HG02759 (cell line): ENCODE results near the gene CDH23.
"Not testable (repeated sequence)": the region's sequence is repeated elsewhere in the genome, so short reads cannot be mapped to it uniquely, and the experiment has no call there.

Experiments
- ATAC-seq: cut with Tn5 transposase; IDR thresholded peaks from one replicate; pipeline ENCODE4 v1.9.1; 2021; ENCODE audit warnings: mild to moderate bottlenecking, moderate library complexity; ENCODE audit not compliant: unreplicated experiment

Gene CDH23

GRCh38 chr10:71597821-71598498 is 201.2 kb downstream of the CDH23 start:
- ATAC-seq = no peak

GRCh38 chr10:71598621-71599055 is 201.9 kb downstream of the CDH23 start:
- no peak for ATAC-seq

DNA sequence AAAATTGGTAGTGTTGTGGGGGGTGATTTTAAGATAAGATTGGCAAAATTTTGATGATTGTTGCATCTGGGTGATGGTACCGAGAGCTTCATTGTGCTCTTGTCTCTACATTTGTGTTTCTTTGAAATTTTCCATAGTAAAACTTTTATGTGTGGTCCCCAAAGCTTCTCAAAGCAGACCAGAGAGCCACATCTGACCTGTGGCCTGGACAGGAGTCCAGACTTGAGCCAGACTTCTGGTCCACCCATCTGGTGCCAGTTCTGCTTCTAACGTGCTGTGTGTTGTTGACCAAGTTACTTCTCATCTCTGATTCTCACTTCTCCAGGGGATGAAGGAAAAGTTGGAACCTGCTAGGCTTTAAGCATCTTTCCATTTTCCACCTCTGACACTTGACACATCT is 202.8 kb downstream of the CDH23 start:
- ATAC-seq = no peak

- not testable (repeated sequence) for ATAC-seq
These were observed 203.5 kb downstream of the CDH23 start for GRCh38 chr10:71600242-71600641.

- ATAC-seq = no peak
These were observed 204.1 kb downstream of the CDH23 start for GRCh38 chr10:71600849-71601248.

DNA sequence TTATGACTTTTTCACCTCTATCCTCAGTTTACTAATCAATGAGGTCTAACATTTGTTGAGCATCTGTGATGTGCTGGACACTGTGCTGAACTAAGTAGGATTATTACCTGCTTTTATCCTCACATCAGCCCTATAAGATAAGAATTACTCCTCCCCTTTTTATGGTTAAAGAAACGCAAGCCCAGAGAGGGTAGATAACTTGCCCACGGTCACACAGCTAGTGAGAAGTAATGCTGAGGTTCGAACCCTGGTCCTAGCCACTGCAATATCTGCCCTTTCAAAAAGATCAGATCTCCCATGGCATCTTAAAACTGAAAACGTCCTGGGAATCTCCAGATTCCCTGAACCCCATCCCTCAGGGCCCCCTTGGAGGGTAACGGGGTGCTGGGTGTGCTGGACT is 204.6 kb downstream of the CDH23 start:
- no peak for ATAC-seq

DNA sequence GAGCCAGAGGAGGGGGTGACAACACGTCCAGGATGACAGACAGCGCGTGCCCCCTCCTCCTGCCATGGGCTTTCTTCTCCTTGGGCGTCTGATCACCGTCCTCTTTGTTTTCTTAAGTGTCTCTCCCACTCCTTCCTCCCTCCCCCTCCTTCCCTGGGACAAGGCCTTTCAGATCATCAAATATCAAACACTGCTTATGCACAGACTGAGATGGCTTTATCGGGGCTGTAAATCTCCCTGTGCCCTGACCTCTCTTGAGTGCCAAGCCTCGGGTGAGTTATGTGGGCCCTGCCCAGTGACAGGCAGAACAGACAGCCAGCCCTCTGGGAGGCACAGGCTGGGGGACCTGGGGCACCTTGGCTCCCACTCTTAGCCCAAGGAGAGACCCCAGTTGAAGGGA is 206.4 kb downstream of the CDH23 start:
- ATAC-seq = no peak

- no peak for ATAC-seq
These were observed 207.0 kb downstream of the CDH23 start for GRCh38 chr10:71603754-71604153.

DNA sequence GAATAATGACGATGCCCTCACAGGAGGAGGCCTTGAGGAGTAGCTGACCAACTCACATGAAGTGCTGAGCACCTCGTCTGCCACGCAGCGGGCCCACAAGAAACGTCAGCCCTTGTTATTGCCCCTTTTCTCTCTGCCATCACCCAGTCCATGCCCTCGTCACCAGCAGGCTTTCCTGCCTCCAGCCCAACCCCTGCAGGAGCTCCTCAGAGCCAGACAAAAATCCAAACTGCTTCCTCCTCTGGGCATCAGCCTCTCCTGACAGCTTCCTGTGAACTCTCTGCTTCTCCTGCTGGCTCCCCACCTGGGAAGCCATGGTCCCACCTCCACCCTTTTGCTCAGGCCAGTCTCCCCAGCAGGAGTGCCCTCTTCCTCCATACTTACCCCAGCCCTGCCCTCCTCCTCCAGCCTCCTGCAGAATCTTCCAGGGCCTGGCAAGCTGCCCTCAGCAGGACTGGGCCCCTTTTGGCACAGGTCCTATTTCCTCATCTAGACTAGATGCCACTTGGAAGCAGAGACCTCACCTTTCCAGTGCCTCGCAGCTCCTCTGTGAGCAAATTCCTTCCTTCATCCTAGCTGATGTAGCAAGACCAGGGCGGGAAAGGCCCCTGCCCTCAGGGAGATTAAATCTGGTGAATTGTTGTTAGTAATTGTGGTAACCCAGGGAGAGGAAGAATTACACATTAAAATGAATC is 207.8 kb downstream of the CDH23 start:
- ATAC-seq = no peak

- no peak for ATAC-seq
These were observed 208.7 kb downstream of the CDH23 start for GRCh38 chr10:71605263-71605962.

- no peak for ATAC-seq
These were observed 209.7 kb downstream of the CDH23 start for GRCh38 chr10:71606257-71607081.

DNA sequence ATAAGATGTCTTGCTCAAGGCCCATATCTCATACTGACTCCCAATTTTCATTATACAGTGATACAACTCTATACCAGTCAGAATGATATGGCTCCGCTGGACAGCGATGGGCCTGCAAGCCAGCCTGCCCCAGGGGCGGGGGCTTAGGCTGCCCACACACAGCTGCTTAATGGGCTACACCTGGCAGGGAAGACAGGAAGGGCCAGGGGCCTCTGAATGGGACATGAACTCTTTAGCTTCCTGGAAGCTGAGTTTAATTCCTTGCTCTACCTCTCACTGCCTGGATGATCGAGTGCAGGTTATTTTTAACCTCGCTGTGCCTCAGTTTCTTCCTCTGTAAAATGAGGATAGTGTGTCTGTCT is 210.3 kb downstream of the CDH23 start:
- ATAC-seq = no peak

DNA sequence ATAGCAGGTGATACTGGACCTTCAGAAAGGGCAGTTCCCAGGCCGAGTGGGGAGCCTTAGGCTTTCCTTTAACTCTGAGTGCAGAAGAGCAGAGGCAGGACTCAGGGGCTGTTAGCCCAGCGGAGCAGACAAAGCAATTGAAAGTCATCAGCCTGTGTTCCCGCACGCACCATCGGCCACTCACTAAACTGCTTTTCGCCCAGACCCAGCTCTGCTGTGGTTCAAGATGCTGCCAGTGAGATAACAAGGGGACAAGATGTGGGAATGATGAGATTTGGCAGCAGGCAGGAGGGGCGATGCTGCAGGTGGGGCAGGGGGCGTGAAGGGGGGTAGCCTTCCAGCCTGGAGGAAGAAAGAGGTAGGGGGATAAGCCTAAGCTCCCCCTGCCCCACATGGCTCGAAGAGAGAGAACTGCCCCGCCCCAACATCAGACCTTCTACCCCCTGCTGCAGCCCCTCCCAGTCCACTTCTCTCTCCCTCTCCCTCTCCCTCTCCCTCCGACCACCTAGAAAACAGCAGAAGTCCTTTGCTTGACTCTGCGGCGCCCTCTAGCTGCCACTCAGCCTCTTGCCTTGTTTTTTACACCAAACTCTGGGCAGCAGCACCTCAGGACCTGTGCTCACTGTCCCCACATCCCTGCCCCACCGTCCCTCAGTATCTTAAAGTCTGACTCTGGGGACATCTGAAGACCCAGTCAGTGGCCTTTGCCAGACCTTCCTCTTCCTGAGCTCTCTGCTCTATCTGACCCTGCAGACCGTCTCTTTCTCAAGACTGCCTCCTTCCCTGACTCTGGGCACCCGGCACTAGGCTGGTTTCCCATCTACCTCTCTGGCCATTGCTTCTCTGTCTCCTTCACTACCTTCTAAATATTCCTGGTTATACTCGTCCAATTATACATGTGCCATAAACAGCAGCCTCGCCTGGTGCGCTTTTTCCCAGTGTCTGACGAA is 212.4 kb downstream of the CDH23 start:
- no peak for ATAC-seq

GRCh38 chr10:71610651-71611050 is 213.9 kb downstream of the CDH23 start:
- no peak for ATAC-seq

DNA sequence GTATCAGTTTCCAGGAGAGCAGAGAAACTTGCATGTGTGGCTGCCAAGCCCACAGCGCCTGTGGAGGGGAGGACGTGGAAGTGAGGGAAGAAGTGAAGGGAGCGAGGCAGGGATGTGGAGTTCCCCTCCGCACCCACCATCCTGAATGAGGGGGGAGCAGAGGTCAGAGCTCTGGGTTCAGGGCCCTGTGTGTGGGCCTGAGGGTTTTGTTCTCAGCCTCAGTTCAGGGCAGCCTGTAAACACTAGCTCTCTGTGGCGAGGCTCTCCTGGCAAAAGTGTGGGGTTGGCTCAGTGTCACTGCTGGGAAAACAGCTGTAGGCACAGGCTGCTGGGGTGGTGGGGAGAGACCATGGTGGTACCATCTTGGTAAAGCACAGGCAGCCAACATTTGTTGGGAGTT is 214.4 kb downstream of the CDH23 start:
- no peak for ATAC-seq

DNA sequence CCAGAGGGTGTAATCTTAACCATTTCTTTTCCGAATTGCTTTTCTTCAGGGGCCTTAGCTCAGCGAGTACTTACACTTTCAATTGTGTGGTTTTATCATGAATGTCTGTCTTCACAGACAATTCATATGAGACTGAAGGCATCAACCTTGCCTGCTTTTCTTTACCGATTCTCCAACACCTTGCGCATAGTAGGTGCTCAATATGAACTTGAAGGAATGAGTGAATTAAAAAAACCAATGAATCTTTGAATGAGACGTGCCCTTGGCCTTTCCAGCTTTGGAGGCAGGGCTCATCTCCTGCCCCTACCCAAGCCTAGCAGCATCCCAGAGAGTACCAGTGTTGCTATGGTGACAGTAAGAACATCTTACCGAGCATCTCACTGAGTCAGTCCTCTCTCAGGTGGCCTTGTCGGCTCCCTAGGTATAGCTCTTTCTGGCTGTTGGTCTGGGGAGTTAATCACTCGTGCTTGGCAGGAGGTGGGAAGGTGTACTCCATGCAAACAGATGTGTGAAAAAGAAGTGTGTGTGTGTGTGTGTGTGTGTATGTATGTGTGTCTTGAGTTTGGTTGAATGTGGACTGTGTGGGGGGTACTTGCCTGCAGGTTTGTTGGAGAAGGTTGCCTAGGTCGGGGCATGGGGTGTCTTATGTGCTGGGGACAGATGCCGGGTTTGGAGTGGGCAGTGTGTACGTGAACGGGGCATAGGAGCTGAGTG is 215.1 kb downstream of the CDH23 start:
- no peak for ATAC-seq

GRCh38 chr10:71613261-71613777 is 216.6 kb downstream of the CDH23 start:
- no peak for ATAC-seq

- ATAC-seq = no peak
These were observed 217.2 kb downstream of the CDH23 start for GRCh38 chr10:71613877-71614276.

DNA sequence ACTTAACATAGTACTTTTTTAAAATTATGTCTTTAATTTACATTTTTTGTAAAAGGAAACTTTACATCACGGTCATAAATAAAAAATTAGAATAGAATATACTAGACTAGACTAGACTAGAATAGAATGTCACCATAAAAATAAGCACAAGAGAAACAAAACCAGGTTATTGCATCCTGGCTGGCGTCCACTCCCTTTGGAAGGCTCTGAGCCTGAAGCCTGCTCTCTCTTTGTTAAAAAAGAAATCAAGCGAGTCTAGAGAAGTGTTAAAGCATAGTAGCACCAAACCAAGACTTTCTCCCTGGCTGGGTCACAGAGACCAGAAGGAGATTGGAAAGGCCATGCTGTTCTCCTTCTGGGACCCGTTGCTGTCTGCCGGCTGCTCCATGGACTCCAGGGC is 218.2 kb downstream of the CDH23 start:
- ATAC-seq = no peak
